Large intestine (tissue), 3 donors: ENCODE data around the gene ACBD3. TPM values are rescaled to one million over a fixed set of nuclear protein-coding genes. Genes with fewer than 3 reads are reported as not detected.

Experiments
- DNase-seq, 2 donors: peaks; one replicate each; pipeline versions ENCODE4 v3.0.0 to v3.0.0-alpha.2; 2013
- H3K27ac ChIP-seq: one replicate; pipeline ENCODE4 v1.5.1; 2013; ENCODE audit warnings: low read length
- H3K27me3 ChIP-seq: 2 replicates; pipeline ENCODE4 v1.6.1; 2013; ENCODE audit warnings: low read length; ENCODE audit not compliant: control insufficient read depth, insufficient read depth
- H3K36me3 ChIP-seq: 2 replicates; pipeline ENCODE4 v1.6.1; 2013; ENCODE audit warnings: low read length; ENCODE audit not compliant: control insufficient read depth, insufficient read depth
- H3K4me1 ChIP-seq: one replicate; pipeline ENCODE4 v1.6.1; 2013; ENCODE audit warnings: low read length; ENCODE audit not compliant: control insufficient read depth, insufficient read depth
- H3K4me3 ChIP-seq: one replicate; pipeline ENCODE4 v1.5.1; 2013; ENCODE audit warnings: low read length
- H3K9me3 ChIP-seq: one replicate; pipeline ENCODE4 v1.6.1; 2013; ENCODE audit warnings: mild to moderate bottlenecking, low read depth, low read length, moderate library complexity; ENCODE audit not compliant: control insufficient read depth
- WGBS: methylation state at CpG from one replicate; pipeline ENCODE4 v1.1.5; 2013; ENCODE audit warnings: low lambda C conversion rate; ENCODE audit not compliant: insufficient coverage; 5-methylcytosine and 5-hydroxymethylcytosine counted together
- polyA plus RNA-seq: library from polyadenylated mRNA; unstranded; fragments of 120-200 nt; gene quantifications from one replicate; pipeline ENCODE4 v1.2.1, GENCODE V29; 2013

ACBD3 gene
- polyA plus RNA-seq, 1 donor, result 41.5 TPM

- Histone ChIP-seq H3K27ac (peak overlapping the region; percentile 44), H3K36me3 (no peaks in the 10 kb centered on the region), H3K4me3 (no peak overlapping the region), H3K9me3 (no peaks in the 10 kb centered on the region), H3K4me1 (peaks cover 24% of the 10 kb centered on the region), H3K27me3 (no peaks in the 10 kb centered on the region)
- DNase-seq, result no peak
- WGBS, result 30% methylated on average over 2 of the region's 14 CpGs
Observed at GRCh38 chr1:226135709-226136108, 50.8 kb downstream of the ACBD3 start.

GRCh38 chr1:226135059-226135651, 51.4 kb downstream of the ACBD3 start:
- no peak overlapping the region for H3K4me3 ChIP-seq
- H3K36me3 ChIP-seq, result no peaks in the 10 kb centered on the region
- no peaks in the 10 kb centered on the region for H3K9me3 ChIP-seq
- WGBS, result 75% methylated on average over 1 of the region's 21 CpGs
- H3K4me1 ChIP-seq, result peaks cover 24% of the 10 kb centered on the region
- peak; percentile 63 to 83 for DNase-seq
- H3K27ac ChIP-seq, result peak overlapping the region; percentile 44
- no peaks in the 10 kb centered on the region for H3K27me3 ChIP-seq

GRCh38 chr1:226134170-226135058, 52.1 kb downstream of the ACBD3 start:
- Histone ChIP-seq H3K36me3 (no peaks in the 10 kb centered on the region), H3K9me3 (no peaks in the 10 kb centered on the region), H3K4me3 (no peak overlapping the region), H3K27me3 (no peaks in the 10 kb centered on the region), H3K4me1 (peaks cover 24% of the 10 kb centered on the region), H3K27ac (peak overlapping the region; percentile 44)
- 89% methylated on average over 1 of the region's 16 CpGs for whole genome bisulfite sequencing
- no peak for DNase-seq

GRCh38 chr1:226133504-226134123, 52.9 kb downstream of the ACBD3 start:
- no peak overlapping the region for H3K27ac ChIP-seq
- no CpG with 5 or more reads among the region's 6 CpGs for WGBS

GRCh38 chr1:226132728-226133503, 53.6 kb downstream of the ACBD3 start:
- no peaks in the 10 kb centered on the region for H3K9me3 ChIP-seq
- no CpG with 5 or more reads among the region's 17 CpGs for WGBS
- DNase-seq, result peak in 1 of 2 donors; percentile 27
- no peak overlapping the region for H3K27ac ChIP-seq
- H3K36me3 ChIP-seq, result no peaks in the 10 kb centered on the region
- H3K4me3 ChIP-seq, result no peak overlapping the region
- peaks cover 33% of the 10 kb centered on the region for H3K4me1 ChIP-seq
- H3K27me3 ChIP-seq, result no peaks in the 10 kb centered on the region

More at GRCh38 chr1:226133504-226134123, 52.9 kb downstream of the ACBD3 start:
- no peak overlapping the region for H3K4me3 ChIP-seq
- no peaks in the 10 kb centered on the region for H3K27me3 ChIP-seq
- H3K36me3 ChIP-seq, result no peaks in the 10 kb centered on the region
- no peaks in the 10 kb centered on the region for H3K9me3 ChIP-seq
- no peak for DNase-seq
- peaks cover 27% of the 10 kb centered on the region for H3K4me1 ChIP-seq

GRCh38 chr1:226131639-226132038, 54.9 kb downstream of the ACBD3 start:
- Histone ChIP-seq H3K4me3 (no peak overlapping the region), H3K4me1 (peaks cover 44% of the 10 kb centered on the region), H3K36me3 (no peaks in the 10 kb centered on the region), H3K9me3 (no peaks in the 10 kb centered on the region), H3K27ac (no peak overlapping the region), H3K27me3 (no peaks in the 10 kb centered on the region)
- DNase-seq, result no peak
- WGBS, result no CpG with 5 or more reads among the region's 5 CpGs

- WGBS, result no CpG with 5 or more reads among the region's 2 CpGs
- Histone ChIP-seq H3K9me3 (no peaks in the 10 kb centered on the region), H3K27me3 (no peaks in the 10 kb centered on the region), H3K36me3 (no peaks in the 10 kb centered on the region), H3K4me3 (no peak overlapping the region), H3K4me1 (peaks cover 29% of the 10 kb centered on the region), H3K27ac (no peak overlapping the region)
- DNase-seq, result no peak
Observed at GRCh38 chr1:226129230-226129629, 57.3 kb downstream of the ACBD3 start.

GRCh38 chr1:226128487-226129075, 58.0 kb downstream of the ACBD3 start:
- peak overlapping the region; percentile 87 for H3K27ac ChIP-seq
- H3K27me3 ChIP-seq, result no peaks in the 10 kb centered on the region
- WGBS, result no CpG with 5 or more reads among the region's 8 CpGs
- no peak for DNase-seq
- no peak overlapping the region for H3K4me3 ChIP-seq
- no peaks in the 10 kb centered on the region for H3K9me3 ChIP-seq
- peaks cover 29% of the 10 kb centered on the region for H3K4me1 ChIP-seq
- no peaks in the 10 kb centered on the region for H3K36me3 ChIP-seq

GRCh38 chr1:226126824-226127569, 59.5 kb downstream of the ACBD3 start:
- H3K27ac ChIP-seq, result peak overlapping the region; percentile 87
- H3K27me3 ChIP-seq, result no peaks in the 10 kb centered on the region
- H3K9me3 ChIP-seq, result no peaks in the 10 kb centered on the region
- H3K36me3 ChIP-seq, result no peaks in the 10 kb centered on the region
- H3K4me1 ChIP-seq, result peaks cover 28% of the 10 kb centered on the region
- no CpG with 5 or more reads among the region's 31 CpGs for WGBS
- H3K4me3 ChIP-seq, result no peak overlapping the region
- no peak for DNase-seq
